GM06990 (cell line): ENCODE measurements around the gene DMBT1.

Source experiments
- DNase-seq: peaks from one replicate; pipeline ENCODE4 v3.0.0-alpha.2; 2011; ENCODE audit not compliant: insufficient read length; ENCODE audit errors: extremely low read depth
- H3K27me3 ChIP-seq: replicated peaks from 2 replicates; pipeline ENCODE4 v1.6.0; 2011; ENCODE audit warnings: low read length; ENCODE audit not compliant: control insufficient read depth, insufficient read depth
- H3K36me3 ChIP-seq: 2 replicates; pipeline ENCODE4 v1.5.1; 2011; ENCODE audit warnings: low read length; ENCODE audit not compliant: control insufficient read depth, insufficient read depth
- H3K4me3 ChIP-seq: replicated peaks from 2 replicates; pipeline ENCODE4 v1.5.1; 2011; ENCODE audit warnings: low read depth, mild to moderate bottlenecking, control low read depth, low read length
- TF ChIP-seq, protein P1 (sequence below): IDR thresholded peaks from 2 replicates; pipeline ENCODE4 v1.5.1; 2011; ENCODE audit warnings: low read length, control low read depth, mild to moderate bottlenecking, inconsistent platforms; ENCODE audit not compliant: insufficient read depth, poor library complexity, severe bottlenecking

DMBT1 gene

DNA sequence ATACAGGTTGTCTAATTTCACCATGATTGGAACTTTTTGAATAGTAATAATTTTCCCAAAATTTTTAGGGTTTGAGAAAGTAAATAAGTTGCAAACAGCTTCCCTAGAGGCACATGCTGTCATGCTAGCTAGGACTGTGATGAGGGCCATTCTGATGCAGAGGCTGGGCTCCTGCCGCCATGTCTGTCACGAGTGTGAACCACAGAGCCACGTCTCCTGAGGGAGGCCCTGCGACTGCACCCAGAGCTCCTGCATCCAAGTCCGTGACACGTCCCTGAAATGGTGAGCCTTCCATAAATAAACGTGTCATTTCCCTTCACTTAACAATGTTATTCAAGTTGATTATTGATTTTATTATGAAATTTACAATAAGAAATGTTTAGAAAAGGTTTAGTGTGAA, 99.1 kb downstream of the DMBT1 start:
- no peak for DNase-seq
- no peak overlapping the region for H3K4me3 ChIP-seq
- TF ChIP-seq, protein P1, sequence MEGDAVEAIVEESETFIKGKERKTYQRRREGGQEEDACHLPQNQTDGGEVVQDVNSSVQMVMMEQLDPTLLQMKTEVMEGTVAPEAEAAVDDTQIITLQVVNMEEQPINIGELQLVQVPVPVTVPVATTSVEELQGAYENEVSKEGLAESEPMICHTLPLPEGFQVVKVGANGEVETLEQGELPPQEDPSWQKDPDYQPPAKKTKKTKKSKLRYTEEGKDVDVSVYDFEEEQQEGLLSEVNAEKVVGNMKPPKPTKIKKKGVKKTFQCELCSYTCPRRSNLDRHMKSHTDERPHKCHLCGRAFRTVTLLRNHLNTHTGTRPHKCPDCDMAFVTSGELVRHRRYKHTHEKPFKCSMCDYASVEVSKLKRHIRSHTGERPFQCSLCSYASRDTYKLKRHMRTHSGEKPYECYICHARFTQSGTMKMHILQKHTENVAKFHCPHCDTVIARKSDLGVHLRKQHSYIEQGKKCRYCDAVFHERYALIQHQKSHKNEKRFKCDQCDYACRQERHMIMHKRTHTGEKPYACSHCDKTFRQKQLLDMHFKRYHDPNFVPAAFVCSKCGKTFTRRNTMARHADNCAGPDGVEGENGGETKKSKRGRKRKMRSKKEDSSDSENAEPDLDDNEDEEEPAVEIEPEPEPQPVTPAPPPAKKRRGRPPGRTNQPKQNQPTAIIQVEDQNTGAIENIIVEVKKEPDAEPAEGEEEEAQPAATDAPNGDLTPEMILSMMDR, result no peak
- H3K36me3 ChIP-seq, result no peaks in the 10 kb centered on the region
- peaks cover 5% of the 10 kb centered on the region for H3K27me3 ChIP-seq

DNA sequence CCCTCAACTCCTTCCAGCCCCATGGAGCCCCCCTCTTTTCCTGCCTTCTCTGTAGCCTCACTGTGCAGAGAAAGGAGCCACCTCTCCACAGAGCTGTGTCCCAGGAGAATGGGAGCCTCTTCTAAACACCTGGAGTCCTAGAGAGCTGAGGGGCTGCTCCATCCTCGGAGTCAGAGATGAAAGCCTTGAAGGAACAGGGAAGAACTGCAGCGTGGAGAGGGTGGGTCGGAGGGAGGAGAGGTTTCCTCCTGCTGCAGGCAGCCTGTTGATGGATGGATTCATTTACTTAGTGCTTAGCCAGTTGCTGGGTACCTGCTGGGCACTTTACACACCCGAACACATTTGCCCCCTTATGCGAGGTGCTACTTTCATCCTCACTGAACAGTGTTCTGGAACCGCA, 100.1 kb downstream of the DMBT1 start:
- no peak for DNase-seq
- TF ChIP-seq, protein P1, result no peak
- Histone ChIP-seq H3K27me3 (peaks cover 5% of the 10 kb centered on the region), H3K4me3 (no peak overlapping the region), H3K36me3 (no peaks in the 10 kb centered on the region)

DNA sequence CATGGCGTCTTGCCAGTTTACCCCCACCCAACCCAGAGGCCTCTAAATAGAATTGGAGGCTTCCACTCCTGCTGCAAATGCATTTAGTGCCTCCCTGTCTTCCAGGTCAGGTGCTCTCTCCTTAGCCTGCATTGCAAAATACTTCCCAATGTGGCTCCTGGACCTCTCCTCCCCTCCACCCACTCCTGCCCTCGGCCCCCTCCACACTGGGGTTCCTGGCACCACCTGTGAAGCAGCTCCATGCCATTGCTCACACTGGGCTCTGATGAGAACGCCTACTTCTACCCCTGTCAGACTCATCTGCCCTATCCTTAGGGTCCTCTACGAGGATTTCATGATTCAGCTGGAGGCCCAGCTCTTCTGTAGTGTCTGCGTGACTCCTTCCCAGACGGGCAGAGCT, 101.7 kb downstream of the DMBT1 start:
- Histone ChIP-seq H3K36me3 (no peaks in the 10 kb centered on the region), H3K27me3 (peaks cover 2% of the 10 kb centered on the region), H3K4me3 (no peak overlapping the region)
- TF ChIP-seq, protein P1, result no peak
- DNase-seq, result no peak

DNA sequence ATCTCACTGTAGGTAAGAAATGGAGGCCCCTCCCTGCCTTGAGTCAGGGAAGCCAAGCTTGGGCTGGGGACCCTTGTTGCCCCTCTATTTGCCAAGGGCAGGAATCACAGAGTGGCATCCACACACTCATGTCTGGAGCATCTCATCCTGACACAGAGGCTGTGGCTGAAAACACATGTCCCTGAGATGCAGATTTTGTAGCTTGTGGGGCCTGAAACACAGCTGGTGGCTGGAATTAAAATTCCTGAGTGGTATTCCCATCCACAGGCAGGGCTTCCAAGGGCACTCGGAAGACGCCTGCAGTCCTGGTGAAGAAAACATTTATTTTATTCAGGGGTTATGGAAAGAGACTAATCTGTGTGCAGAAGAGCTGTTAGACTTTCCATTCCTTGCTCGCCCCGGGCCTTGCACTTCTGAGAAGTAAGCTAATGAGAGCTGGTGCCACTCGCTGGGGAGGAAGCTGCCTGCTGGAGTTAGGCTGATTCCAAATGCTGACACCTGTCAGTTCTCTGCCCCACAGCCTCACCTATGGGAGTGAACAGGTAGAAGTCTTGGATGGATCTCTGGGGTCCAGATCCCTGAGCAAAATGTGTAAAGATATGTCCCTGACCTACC, 103.1 kb downstream of the DMBT1 start:
- DNase-seq, result no peak
- TF ChIP-seq, protein P1, result no peak
- Histone ChIP-seq H3K27me3 (no peaks in the 10 kb centered on the region), H3K36me3 (no peaks in the 10 kb centered on the region), H3K4me3 (no peak overlapping the region)

DNA sequence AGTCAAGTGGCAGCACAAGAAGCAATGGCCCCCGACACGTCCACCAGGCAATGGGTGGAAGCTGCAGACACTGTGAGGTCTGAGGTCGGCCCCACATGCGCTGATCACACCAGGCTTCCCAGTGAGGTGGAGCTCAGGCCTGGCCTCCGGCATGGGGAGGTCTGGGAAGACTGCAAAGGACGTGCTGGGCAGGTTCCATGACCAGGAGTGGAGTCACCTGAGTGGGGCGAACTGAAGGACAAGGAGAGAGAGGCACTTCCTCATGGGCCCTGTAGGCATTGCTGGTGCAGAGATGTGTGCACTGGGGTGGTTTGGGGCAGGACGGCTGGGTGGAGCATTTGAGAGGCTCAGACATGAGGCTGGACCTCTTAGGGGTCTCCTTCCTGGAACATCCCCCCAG, 103.9 kb downstream of the DMBT1 start:
- TF ChIP-seq, protein P1, result no peak
- no peaks in the 10 kb centered on the region for H3K27me3 ChIP-seq
- H3K36me3 ChIP-seq, result no peaks in the 10 kb centered on the region

DNA sequence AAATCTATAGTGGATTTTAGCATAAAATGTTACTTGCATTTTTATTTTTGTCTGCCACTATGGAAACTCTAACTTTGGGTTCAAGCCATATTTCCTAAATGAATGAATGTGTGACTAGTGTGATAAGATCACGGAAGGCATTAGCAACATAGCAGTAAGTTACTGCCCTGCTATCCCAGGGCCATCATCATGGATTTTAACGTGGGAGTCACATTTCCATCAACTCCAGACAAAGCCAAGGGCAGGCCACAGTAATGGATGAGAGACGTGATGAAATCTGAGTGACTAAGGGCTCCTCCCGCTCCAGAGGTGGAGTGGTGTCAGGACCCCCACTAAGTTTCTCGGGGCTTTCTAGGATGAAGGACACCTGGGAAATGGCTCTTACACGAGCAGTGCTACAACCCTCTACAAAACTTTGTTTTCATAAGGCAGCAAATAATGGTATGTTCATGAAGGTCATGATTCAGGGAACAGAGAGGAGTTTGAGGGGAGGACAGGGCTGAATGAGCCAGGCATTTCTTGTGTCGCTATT, 104.8 kb downstream of the DMBT1 start:
- TF ChIP-seq, protein P1, result no peak
- Histone ChIP-seq H3K4me3 (no peak overlapping the region), H3K36me3 (no peaks in the 10 kb centered on the region), H3K27me3 (no peaks in the 10 kb centered on the region)
- no peak for DNase-seq

More for the DNA sequence above, 103.9 kb downstream of the DMBT1 start:
- DNase-seq, result no peak
- H3K4me3 ChIP-seq, result no peak overlapping the region
